ENCODE data around the gene VMA21.

- TF ChIP-seq CTCF (IDR thresholded peaks at IDR 0.05 in 8 of 11, conservative IDR thresholded peaks at IDR 0.05 in 3 of 11), result no peak
- TF ChIP-seq POLR2AphosphoS5 (IDR thresholded peaks at IDR 0.05), result no peak
- no peak for TF ChIP-seq POLR2A (IDR thresholded peaks at IDR 0.05)
Observed at GRCh38 chrX:151402719-151403390, 5.8 kb downstream of the VMA21 start.
